Measurements from ENCODE around the gene MACROD1. TPM values are rescaled to one million over a fixed set of nuclear protein-coding genes. Genes with fewer than 3 reads are reported as not detected.
"Not testable (repeated sequence)": the region's sequence is repeated elsewhere in the genome, so short reads cannot be mapped to it uniquely, and the experiment has no call there.

Gene MACROD1
- total RNA-seq, 3 donors from 2014 or later (not counting 1 experiment from before 2014, with no cell fraction given): 0.73 to 3.3 (median 1.8) TPM

GRCh38 chr11:63969461-63969860 is 196.5 kb downstream of the MACROD1 start:
- H3K36me3 ChIP-seq (ENCODE audit: control insufficient read depth, insufficient read depth, low read length): no peaks in the 10 kb centered on the region
- intact Hi-C loops (cut with micrococcal nuclease): no loop called here
- H3K27me3 ChIP-seq (ENCODE audit: control insufficient read depth, insufficient read depth, low read length): peaks cover 4% of the 10 kb centered on the region
- Mint-ChIP-seq H3K27me3 (ENCODE audit: low read depth in 2 of 2) (peaks cover 0 to 3% of the 10 kb centered on the region in 2 donors), H3K9me3 (no peaks in the 10 kb centered on the region), H3K36me3 (no peaks in the 10 kb centered on the region), H3K27ac (no peak overlapping the region), H3K4me3 (no peak overlapping the region), H3K4me1 (peaks cover 0 to 3% of the 10 kb centered on the region in 2 donors)
- WGBS (ENCODE audit: insufficient coverage): 93% methylated on average over 2 of the region's 2 CpGs
- H3K4me3 ChIP-seq (ENCODE audit: low read length): no peak overlapping the region
- TF ChIP-seq CTCF (IDR thresholded peaks at IDR 0.05): no peak
- H3K27ac ChIP-seq (ENCODE audit: low read length): no peak overlapping the region
- H3K9me3 ChIP-seq (ENCODE audit: control insufficient read depth, insufficient read depth, low read length): no peaks in the 10 kb centered on the region
- DNase-seq: no peak
- H3K4me1 ChIP-seq (ENCODE audit: control insufficient read depth, insufficient read depth, low read length): peaks cover 5% of the 10 kb centered on the region
- no peak for ATAC-seq

GRCh38 chr11:63966444-63966843 is 199.5 kb downstream of the MACROD1 start:
- Mint-ChIP-seq H3K9me3 (no peaks in the 10 kb centered on the region), H3K36me3 (no peaks in the 10 kb centered on the region), H3K4me3 (no peak overlapping the region), H3K27me3 (ENCODE audit: low read depth in 2 of 2) (peaks cover 0 to 3% of the 10 kb centered on the region in 2 donors), H3K4me1 (peaks cover 7 to 12% of the 10 kb centered on the region in 2 donors), H3K27ac (no peak overlapping the region)
- 100% methylated on average over 1 of the region's 1 CpG for WGBS (ENCODE audit: insufficient coverage)
- no peak for DNase-seq
- Histone ChIP-seq H3K27ac (ENCODE audit: low read length) (no peak overlapping the region), H3K4me1 (ENCODE audit: control insufficient read depth, insufficient read depth, low read length) (peaks cover 16% of the 10 kb centered on the region), H3K27me3 (ENCODE audit: control insufficient read depth, insufficient read depth, low read length) (peaks cover 2% of the 10 kb centered on the region), H3K9me3 (ENCODE audit: control insufficient read depth, insufficient read depth, low read length) (no peaks in the 10 kb centered on the region), H3K4me3 (ENCODE audit: low read length) (no peak overlapping the region), H3K36me3 (ENCODE audit: control insufficient read depth, insufficient read depth, low read length) (no peaks in the 10 kb centered on the region)
- ATAC-seq: no peak
- intact Hi-C loops (cut with micrococcal nuclease): no loop called here
- TF ChIP-seq CTCF (IDR thresholded peaks at IDR 0.05): no peak

GRCh38 chr11:63963895-63964294 is 202.0 kb downstream of the MACROD1 start:
- H3K27me3 ChIP-seq (ENCODE audit: control insufficient read depth, insufficient read depth, low read length); H3K27ac ChIP-seq (ENCODE audit: low read length); H3K9me3 Mint-ChIP-seq; H3K27ac Mint-ChIP-seq; intact Hi-C loops (cut with micrococcal nuclease); ATAC-seq; H3K36me3 Mint-ChIP-seq; DNase-seq; H3K9me3 ChIP-seq (ENCODE audit: control insufficient read depth, insufficient read depth, low read length); H3K4me3 Mint-ChIP-seq; H3K36me3 ChIP-seq (ENCODE audit: control insufficient read depth, insufficient read depth, low read length); H3K4me3 ChIP-seq (ENCODE audit: low read length); H3K27me3 Mint-ChIP-seq (ENCODE audit: low read depth in 2 of 2): not testable (repeated sequence)
- WGBS (ENCODE audit: insufficient coverage): 98% methylated on average over 4 of the region's 4 CpGs
- peaks cover 27% of the 10 kb centered on the region for H3K4me1 ChIP-seq (ENCODE audit: control insufficient read depth, insufficient read depth, low read length)
- H3K4me1 Mint-ChIP-seq: peaks cover 17 to 23% of the 10 kb centered on the region in 2 donors

- TF ChIP-seq CTCF (IDR thresholded peaks at IDR 0.05): no peak
- Mint-ChIP-seq H3K4me1 (peaks cover 21 to 27% of the 10 kb centered on the region in 2 donors), H3K9me3 (no peaks in the 10 kb centered on the region), H3K36me3 (no peaks in the 10 kb centered on the region), H3K27ac (peak overlapping the region in 1 of 2 donors; percentile 65), H3K4me3 (peak overlapping the region; percentile 75), H3K27me3 (ENCODE audit: low read depth in 2 of 2) (peaks cover 0 to 6% of the 10 kb centered on the region in 2 donors)
- peaks cover 3% of the 10 kb centered on the region for H3K36me3 ChIP-seq (ENCODE audit: control insufficient read depth, insufficient read depth, low read length)
- H3K4me3 ChIP-seq (ENCODE audit: low read length): no peak overlapping the region
- H3K4me1 ChIP-seq (ENCODE audit: control insufficient read depth, insufficient read depth, low read length): peaks cover 35% of the 10 kb centered on the region
- ATAC-seq: peak; percentile 59 to 93 (median 85)
- WGBS (ENCODE audit: insufficient coverage): 50% methylated on average over 19 of the region's 19 CpGs
- intact Hi-C loops (cut with micrococcal nuclease): no loop called here
- peak; percentile 39 to 47 for DNase-seq
- H3K9me3 ChIP-seq (ENCODE audit: control insufficient read depth, insufficient read depth, low read length): no peaks in the 10 kb centered on the region
- H3K27me3 ChIP-seq (ENCODE audit: control insufficient read depth, insufficient read depth, low read length): no peaks in the 10 kb centered on the region
- H3K27ac ChIP-seq (ENCODE audit: low read length): no peak overlapping the region
These were observed 204.1 kb downstream of the MACROD1 start for GRCh38 chr11:63961608-63962412.
